Fibroblast of peridontal ligament (primary cell): ENCODE results near the gene PSMA4.
"Not testable (repeated sequence)": the region's sequence is repeated elsewhere in the genome, so short reads cannot be mapped to it uniquely, and the experiment has no call there.

Source experiments
- DNase-seq: peaks from one replicate; pipeline ENCODE4 v3.0.0-alpha.2; 2010; ENCODE audit errors: extremely low read depth

Gene PSMA4

DNA sequence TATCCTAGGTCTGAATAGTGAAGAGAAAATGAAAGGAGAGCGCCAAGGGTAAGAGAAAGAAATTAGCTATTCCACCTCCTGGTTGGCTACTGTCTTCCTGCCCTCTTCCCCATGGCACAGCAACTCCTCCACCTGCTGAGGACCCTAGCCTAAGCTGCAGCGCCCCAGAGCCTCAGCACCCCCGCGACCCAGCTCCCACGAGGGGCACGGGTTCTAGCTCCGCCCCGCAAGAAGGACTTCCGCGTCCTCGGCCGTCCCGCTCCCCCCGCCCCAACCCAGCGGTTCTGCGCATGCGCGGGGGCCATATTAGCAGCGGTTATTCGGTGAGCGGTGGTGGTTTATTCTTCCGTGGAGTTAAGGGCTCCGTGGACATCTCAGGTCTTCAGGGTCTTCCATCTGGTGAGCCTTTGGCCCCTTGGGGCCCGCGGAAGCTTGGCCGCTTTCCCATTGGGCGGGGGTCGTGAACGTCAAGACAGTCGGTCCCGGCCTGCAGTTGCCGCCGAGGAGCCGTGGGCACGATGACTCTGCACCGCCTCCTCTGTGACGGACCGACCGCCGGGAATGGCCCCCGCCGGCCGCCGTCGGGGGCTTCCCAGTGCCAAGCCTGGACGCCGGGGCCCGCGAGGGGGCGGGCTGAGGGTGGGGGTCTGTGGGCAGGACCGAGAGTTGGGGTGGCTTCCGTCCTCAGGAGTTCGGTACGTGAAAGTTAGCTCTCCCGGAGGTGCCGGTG, at the start of gene PSMA4:
Gene PSMA4 (plus strand): TSS at position 304 of the 730 bp plus-strand sequence. CDS start 1,484 bp downstream, outside the sequence.
- peak; percentile 82 for DNase-seq

- peak; percentile 25 for DNase-seq
Measured at GRCh38 chr15:78492872-78493271, 47.4 kb upstream of the PSMA4 start.

DNA sequence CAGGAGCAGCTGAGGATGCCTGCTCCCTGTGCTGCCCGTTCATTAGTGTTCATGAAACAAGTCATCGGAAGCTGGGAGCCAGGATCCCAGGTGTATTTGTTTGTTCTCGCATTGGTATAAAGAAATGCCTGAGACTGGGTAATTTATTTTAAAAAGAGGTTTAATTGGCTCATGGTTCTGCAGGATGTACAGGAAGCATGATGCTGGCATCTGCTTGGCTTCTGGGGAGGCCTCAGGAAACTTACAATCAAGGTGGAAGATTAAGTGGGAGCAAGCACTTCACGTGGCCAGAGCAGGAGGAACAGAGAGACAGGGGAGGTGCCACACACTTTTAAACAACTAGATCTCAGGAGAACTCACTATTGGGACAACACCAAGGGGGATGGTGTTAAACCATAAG, 38.4 kb upstream of the PSMA4 start:
- no peak for DNase-seq

GRCh38 chr15:78502641-78503040, 37.6 kb upstream of the PSMA4 start:
- no peak for DNase-seq

- peak; percentile 96 for DNase-seq
Measured at GRCh38 chr15:78506971-78507830, 33.0 kb upstream of the PSMA4 start, which contains the start of gene HYKK. HYKK (plus strand) TSS chr15:78507577; CDS start chr15:78513089, 5,512 bp downstream.

DNA sequence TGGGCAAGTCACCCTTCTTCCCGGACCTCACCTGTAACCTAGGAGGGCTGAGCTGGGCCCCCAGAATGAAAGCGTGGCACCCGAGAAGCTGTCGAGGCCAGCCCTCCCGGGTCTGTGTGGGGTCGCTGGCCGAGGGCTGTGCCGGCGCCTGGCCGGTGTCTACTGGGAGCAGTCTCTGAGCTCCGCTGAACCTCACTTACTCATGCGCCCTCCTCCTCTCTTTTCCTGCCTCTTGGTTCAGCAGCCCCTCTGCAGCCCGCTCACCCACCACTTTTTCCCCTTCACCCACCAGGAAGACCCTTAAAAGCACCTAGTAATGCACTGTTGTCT, 32.4 kb upstream of the PSMA4 start:
- no peak for DNase-seq

DNA sequence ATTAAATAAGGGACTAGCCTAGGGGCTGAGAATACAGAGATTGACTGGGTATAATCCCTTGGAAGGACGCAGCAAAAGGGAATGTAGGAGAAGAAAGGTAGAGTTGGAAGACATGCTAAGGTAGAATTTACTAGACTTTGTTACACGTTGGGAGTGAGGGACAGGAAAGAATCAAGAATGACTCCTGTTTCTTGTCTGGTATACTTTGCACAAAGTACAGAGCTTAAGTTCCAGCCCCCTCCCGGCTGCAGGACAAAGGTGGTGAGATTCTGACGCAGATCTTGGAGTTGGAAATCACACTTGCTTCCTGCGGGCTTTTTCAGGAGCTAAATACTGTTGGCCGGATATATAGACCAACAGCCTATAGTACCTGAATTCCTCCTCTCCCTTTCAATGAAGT, 32.0 kb upstream of the PSMA4 start:
- no peak for DNase-seq

DNA sequence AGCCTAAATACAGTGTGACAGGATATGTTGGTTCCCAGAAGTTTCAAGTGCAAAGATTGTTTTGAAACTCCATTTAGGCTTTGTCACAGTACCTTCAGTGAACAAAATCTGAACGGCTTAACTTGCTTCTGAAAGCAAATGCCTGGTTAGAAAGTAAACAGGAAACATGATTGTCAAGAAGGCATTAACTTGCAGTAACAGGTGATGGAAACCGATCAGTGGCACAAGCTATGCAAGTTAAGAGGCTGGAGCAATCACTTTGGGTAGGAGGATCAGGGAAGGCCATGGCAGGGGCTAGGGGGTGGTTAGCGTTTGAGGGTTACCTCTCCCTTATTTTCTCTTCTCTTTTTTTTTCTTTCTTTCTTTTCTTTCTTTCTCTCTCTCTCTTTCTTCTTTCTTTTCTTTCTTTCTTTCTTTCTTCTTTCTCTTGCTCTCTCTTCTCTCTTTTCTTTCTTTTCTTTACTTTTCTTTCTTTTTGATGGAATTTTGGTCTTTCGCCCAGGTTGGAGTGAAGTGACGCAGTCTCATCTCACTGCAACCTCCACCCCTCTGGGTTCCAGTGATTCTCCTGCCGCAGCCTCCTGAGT, 30.4 kb upstream of the PSMA4 start:
- no peak for DNase-seq

GRCh38 chr15:78520035-78520434, 20.2 kb upstream of the PSMA4 start:
- not testable (repeated sequence) for DNase-seq

GRCh38 chr15:78524230-78524629, 16.0 kb upstream of the PSMA4 start:
- DNase-seq: no peak

DNA sequence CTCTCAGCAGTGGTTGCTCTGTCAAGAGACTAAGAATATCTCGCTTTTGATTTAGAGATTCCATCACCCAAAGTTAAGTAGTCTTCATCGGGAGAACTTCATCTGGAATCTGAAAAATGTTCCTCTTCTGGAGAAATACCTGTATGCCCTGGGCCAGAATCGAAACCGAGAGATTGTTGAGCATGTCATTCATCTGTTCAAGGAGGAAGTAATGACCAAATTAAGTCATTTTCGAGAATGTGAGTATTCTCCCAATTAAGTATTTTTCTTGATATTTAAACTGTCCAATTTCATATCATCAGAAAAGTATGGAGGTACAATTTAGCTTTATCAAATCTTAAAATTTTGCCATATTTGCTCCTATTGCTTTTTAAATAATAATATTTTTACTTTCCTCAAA, 12.9 kb upstream of the PSMA4 start:
- DNase-seq: no peak

DNA sequence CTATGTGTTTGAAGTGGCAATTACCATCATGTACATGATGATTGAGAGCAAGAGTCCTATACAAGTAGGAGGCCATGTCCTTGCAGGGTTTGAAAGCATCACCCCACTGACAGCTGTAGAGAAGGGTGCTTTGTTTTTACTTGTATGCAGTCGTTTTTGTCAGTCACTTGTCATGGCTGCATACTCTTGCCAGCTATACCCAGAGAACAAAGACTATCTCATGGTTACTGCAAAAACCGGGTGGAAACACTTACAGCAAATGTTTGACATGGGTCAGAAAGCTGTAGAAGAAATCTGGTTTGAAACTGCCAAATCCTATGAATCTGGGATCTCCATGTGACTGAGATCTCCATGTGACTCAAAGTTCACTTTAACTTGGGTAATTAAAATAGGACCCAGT, 6.9 kb upstream of the PSMA4 start:
- no peak for DNase-seq

- DNase-seq: peak; percentile 44
Measured at GRCh38 chr15:78536134-78536533, 4.1 kb upstream of the PSMA4 start.

DNA sequence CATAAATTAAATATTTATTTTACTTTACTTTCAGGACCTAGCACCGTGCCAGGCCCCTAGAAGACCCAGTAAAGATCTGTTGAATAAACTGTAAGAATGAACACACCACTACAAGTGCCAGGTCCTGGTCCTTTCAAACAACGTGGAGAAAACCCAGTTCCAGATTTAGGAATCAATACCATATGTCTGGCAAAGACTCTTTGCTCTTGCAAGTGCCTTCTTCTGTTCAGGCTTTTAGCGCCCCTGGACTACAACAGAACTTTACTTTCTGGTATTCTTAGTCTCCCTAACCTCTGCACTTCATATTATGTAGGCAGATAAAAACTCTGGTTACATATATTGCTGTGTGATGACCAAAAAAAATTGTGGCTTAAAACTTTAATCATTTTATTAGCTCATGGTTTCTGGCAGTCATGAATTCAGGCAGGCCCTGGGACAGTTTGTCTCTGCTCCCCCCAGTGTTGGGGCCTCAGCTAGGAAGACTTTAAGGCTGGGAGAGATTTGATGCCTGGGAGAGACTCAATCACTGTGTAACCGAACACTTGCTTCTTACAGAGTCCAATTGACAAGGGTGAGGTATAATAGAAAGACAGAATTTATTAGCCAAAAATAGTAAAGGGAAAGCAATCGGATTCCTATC, 2.9 kb upstream of the PSMA4 start:
- peak; percentile 78 for DNase-seq

- no peak for DNase-seq
Measured at GRCh38 chr15:78538358-78538757, 1.9 kb upstream of the PSMA4 start.

DNA sequence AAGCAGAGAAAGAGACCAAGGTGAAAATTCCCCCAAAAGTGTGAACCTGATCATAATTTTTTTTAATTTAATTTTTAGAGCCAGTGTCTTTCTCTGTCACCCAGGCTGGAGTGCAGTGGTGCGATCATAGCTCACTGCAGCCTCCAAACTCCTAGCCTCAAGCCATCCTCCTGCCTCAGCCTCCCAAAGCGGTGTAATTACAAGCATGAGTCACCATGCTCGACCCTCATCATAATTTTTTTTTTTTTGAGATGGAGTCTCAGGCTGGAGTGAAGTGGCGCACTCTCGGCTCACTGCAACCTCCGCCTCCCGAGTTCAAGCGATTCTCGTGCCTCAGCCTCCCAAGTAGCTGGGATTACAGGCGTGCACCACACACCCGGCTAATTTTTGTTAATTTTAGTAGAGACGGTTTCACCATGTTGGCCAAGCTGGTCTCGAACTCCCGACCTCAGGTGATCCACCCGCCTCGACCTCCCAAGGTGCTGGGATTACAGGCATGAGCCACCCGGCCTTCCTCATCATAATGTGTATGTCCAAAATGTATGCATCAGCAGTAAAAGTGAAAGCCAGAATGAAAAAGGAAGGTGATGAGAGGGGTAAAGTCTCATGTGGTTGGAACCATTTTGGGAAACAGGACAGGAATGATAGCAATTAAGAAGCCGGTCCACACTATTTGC, 642 bp upstream of the PSMA4 start:
- not testable (repeated sequence) for DNase-seq

GRCh38 chr15:78540871-78541743, 863 bp downstream of the PSMA4 start:
- peak; percentile 45 for DNase-seq

GRCh38 chr15:78541744-78542034, 1.4 kb downstream of the PSMA4 start:
- no peak for DNase-seq

GRCh38 chr15:78542647-78543046, 2.4 kb downstream of the PSMA4 start:
- no peak for DNase-seq

- DNase-seq: no peak
Measured at GRCh38 chr15:78550194-78550593, 9.9 kb downstream of the PSMA4 start.

- DNase-seq: no peak
Measured at GRCh38 chr15:78550815-78551214, 10.6 kb downstream of the PSMA4 start.
